RKO (cell line): ENCODE results near the gene FAM20A.
A peak's percentile ranks its signal among the peaks of the same experiment; 100 is the strongest.

Source experiments
- DNase-seq: peaks from one replicate; pipeline ENCODE4 v3.0.0-alpha.2; 2016; ENCODE audit warnings: low spot score

The FAM20A gene

GRCh38 chr17:68600931-68601564, at the start of gene FAM20A:
TSS of gene FAM20A (minus strand) at chr17:68601367. CDS start at chr17:68600666, 701 bp downstream.
- no peak for DNase-seq

DNA sequence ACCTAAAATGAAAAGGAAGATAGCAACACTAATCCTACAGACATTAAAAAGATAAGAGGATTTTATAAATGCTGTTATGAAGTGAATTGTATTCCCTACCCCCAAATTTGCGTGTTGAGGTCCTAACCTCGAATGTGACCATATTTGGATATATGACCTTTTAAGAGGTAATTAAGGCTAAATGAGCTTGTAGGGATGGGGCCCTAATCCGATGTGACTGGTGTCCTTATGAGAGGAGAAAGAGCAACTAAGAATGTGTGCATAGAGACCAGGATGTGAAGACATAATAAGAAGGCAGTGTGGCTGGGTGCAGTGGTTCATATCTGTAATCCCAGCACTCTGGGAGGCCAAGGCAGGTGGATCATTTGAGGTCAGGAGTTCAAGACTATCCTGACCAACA, 48.2 kb upstream of the FAM20A start:
- no peak for DNase-seq

- DNase-seq, result no peak
These were observed 45.7 kb upstream of the FAM20A start for GRCh38 chr17:68646626-68647526.

- DNase-seq, result no peak
These were observed 40.9 kb upstream of the FAM20A start for GRCh38 chr17:68642118-68642412.

DNA sequence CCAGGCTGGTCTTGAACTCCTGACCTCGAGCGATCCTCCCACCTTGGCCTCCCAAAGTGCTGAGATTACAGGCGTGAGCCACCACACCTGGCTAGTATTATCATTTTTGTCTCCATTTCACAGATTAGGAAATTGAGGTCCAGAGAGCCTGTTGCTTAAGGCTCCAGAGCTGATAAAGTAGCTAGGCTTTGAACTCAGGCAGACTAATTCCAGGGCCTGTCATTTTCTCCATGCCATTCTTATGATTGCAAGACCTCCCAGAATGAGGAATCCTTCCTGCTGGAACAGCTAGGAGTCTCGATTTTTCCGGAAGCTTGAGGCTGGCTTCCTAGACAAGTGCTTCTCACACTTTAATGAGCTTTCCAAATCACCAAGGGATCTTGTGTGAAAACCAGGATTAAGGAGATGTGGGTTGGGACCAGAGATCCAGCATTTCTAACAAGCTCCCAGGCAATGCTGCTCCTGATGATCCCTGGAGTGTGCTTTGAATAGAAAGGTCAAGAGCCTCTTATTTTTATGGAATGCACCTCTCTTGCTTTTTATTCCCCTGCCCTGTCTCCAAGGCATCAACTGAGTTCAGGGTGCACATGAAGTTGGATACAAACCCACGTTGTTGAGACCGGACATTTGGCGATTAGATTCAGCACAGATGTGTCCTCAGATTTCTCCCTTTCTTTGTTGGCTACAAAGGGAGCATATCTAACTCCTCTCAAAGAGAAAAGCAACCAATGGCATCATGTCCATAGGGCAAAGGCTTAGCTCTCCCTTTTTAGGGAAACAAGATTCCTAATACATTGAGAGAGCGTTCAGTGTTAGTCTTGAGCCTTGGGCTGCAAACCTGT, 40.3 kb upstream of the FAM20A start:
- DNase-seq, result no peak

- no peak for DNase-seq
These were observed 39.2 kb upstream of the FAM20A start for GRCh38 chr17:68640242-68640989.

DNA sequence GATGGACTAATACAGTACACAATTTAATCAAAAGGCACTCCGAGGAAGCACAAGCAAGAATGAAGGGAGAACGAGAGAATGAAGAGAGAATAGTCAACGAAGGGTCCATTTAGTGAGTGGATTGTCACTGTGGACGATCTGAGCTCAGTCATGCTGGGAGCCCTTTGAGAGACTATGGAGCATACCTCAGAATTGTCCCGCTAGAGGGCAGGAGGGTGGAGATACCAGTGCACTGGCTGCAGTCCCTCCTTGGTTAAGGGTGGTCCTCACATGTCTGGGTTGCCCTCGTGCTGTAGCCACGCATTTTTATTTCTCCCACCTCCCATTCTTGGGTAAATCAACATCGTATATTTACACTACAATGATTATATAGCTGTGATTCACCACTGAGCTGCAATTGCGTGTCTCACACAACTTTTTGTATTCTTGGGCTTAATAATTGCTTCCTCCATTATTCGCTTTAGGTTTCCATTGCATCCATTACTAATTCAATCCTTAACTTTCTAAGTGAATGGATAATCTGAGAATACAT, 33.2 kb upstream of the FAM20A start:
- DNase-seq, result no peak

- DNase-seq, result no peak
These were observed 27.4 kb upstream of the FAM20A start for GRCh38 chr17:68628576-68628957.

GRCh38 chr17:68627956-68628575, 26.9 kb upstream of the FAM20A start:
- no peak for DNase-seq

DNA sequence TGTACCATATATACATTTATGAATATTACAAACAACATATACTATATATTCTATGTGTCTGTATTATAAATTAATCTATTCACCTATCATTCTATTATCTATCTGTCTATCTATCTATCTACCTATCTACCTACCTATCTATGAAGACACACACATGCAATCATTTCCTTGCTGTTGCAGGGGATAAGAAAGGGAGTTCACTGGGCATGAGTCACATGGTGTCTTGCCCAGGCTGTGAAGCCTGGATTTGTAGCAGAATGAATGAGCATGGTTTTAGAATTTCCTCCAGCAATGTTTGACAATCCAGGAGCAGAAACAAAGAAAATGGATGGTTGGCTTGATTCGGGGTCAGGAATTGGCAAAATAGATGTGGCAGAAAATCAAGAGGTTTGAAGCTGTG, 23.2 kb upstream of the FAM20A start:
- no peak for DNase-seq

- DNase-seq, result no peak
These were observed 22.6 kb upstream of the FAM20A start for GRCh38 chr17:68623811-68624210.

DNA sequence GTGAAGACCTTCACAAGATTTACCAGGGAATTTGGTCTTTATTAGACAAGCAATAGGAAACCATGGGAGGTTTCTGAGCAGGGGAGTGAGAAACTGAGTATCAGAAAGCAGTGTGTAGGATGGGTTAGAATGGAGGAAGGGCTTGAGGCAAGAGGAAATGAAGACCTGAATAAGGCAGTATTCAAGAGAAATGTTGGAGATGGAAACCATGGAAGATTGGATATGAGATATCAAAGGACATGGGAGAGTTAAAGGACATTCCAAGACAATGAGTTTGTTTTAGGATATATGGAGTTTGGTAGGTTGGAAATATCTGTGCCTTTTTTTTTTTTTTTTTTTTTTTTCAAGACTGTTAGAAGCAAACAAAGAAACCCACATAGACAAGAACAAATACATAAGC, 21.3 kb upstream of the FAM20A start:
- DNase-seq, result no peak

DNA sequence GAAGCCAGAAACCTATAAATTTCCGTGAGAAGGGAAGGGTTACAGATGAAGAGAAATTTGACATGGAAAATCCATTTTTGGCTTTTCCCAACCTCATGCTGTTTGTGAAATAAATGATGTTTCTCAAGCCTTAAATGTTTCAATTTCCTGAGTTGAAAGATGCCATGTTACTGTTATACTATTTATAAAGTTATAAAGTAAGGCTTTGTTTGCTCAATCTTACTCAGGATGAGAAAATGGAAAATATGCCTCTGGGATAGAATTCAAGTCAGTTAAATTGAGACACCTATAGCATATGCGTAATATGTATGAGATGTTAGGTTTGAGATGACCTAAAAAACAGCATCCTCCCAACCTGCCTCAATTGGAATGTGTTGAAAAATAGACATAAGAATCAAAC, 19.9 kb upstream of the FAM20A start:
- no peak for DNase-seq

DNA sequence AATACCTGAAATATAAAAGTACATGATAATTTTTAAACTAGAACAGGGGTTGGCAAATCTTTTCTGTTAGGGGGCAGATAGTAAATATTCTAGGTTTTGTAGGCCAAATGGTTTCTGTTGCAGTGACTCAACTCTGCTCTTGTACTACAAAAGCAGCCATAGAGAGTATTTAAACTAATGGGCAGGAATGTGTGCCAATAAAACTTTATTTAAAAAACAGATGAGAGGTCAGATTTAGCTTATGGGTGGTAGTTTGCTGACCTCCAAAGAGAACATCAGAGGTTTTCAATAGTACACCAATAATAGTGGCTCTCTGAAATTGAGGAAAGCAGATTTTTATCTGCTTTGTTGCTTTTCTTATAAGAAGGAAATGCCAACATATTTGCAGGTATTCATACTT, 15.2 kb upstream of the FAM20A start:
- DNase-seq, result no peak

DNA sequence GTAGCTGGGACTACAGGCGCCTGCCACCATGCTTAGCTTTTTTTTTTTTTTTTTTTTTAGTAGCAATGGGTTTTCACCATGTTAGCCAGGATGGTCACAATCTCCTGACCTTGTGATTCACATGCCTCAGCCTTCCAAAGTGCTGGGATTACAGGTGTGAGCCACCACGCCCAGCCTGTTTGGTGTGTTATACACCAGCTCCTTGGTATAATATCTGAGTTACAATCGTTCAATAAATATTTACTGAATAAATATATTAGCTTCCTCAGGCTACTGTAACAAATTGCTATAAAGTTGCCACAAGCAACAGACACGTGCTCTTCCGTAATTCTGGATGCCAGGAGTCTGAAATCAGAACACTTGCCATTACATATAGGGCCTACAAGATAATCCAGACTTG, 13.6 kb upstream of the FAM20A start:
- DNase-seq, result no peak

DNA sequence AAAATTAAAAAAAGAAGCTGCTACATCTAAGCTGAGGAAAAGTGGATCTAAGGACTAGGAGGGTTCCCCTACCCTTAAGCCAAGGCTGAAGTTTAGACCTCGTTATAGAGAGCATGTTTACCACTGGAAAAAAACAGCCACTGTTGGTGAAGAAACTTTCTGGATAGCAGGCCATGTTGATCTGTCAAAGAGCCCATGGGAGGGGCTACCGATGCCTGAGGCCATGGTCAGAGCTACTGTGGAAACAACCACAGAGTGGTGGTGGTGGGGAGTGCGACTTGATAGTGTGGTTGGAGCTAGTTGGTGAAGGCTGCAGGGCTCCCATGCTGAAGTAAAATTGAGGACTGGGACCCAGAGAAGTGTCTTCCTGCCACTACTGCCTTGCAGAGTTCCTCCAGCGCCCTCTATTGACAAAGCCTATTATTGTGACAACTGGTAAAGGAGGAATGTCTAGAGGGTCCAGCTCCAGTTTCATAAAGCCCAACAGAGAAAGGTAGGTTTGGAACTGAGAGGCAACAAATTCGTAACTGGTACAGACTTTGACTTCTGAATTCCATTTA, 12.7 kb upstream of the FAM20A start:
- DNase-seq, result peak; percentile 55

DNA sequence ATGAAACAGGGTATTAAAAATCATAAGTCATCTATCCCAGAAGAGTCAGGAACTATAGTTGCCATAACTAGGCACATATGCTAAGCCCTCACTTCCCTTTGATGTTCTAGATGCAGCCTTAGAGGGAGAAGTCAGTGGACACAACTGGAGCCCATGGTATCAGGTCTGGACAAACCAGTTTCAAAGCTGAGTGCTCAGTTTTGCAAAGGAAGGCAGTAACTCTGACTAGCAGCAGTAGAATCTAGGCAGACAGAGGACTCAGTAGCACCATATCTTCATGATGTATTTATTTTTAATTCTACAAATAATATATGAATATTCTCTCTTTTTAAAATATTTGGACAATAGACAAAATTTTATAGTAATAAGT, 11.7 kb upstream of the FAM20A start:
- no peak for DNase-seq

DNA sequence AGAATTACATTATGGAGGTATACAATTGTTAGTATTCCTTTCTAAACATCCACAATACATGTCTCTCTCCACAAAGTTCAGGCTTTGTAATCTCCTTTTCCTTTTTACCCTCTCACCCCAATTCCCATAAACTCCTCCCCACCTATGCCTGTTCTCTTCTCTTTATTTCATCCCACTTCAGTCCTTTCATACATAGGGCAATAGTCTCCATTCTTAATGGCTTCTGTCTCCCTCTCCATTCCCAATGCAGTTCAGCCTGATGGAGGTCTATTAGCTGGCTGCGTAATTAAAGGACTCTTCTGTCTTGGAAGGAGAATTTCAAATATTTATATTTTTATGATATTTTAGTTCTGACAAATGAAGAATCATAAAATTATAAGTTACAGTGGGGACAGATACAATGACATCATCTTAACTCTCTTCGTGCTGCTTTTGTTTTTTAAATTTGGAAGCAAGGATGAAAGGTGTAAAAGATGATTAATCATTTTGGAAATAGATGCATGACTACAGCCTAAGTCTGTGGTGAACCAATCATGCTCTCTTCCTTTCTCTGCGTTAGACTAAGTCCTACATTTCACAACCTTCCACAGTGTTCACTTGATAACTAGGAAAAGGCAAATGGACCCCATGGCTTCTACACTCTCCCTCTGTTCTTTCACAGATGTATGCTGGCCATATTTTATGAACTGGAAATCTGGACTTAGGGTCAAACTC, 11.2 kb upstream of the FAM20A start:
- DNase-seq, result no peak

GRCh38 chr17:68611353-68612208, 10.4 kb upstream of the FAM20A start:
- DNase-seq, result no peak

GRCh38 chr17:68610554-68610953, 9.4 kb upstream of the FAM20A start:
- no peak for DNase-seq
